H1 (cell line): ENCODE data around the gene KCNH6. TPM values are rescaled to one million over a fixed set of nuclear protein-coding genes. Genes with fewer than 3 reads are reported as not detected.

Experiments used
- CTCF ChIA-PET: fragments of 300-600 bp; sonication (Branson Sonifier 250); formaldehyde crosslinking; loops from one replicate; lab custom pipeline; 2021; ENCODE audit not compliant: partially characterized antibody; lab: Charles Lee
- POLR2A ChIA-PET: fragments of 300-600 bp; sonication (Branson Sonifier 250); formaldehyde crosslinking; loops from one replicate; lab custom pipeline; 2021; ENCODE audit warnings: inconsistent platforms; ENCODE audit not compliant: partially characterized antibody; lab: Charles Lee
- DNase-seq, 2 experiments: peaks; one replicate each; pipeline versions ENCODE4 v3.0.0 to v3.0.0-alpha.2; 2010 to 2022; ENCODE audit warnings: low spot score in 2 of 2, low read depth in 1 of 2, mixed read lengths in 1 of 2
- FAIRE-seq: peaks from 2 replicates; lab custom pipeline; 2011; peaks lifted over from hg19 to GRCh38; lab: Jason Lieb, UNC
- H2AFZ ChIP-seq: 2 replicates; pipeline ENCODE4 v1.8.1; 2012; ENCODE audit warnings: low read length, inconsistent platforms
- H2AK5ac ChIP-seq: 2 replicates; pipeline ENCODE4 v1.6.1; 2013; ENCODE audit warnings: low read depth, low read length
- H2BK120ac ChIP-seq: replicated peaks from 2 replicates; pipeline ENCODE3; 2013; ENCODE audit warnings: low read depth, low read length, inconsistent platforms
- H2BK12ac ChIP-seq: 2 replicates; pipeline ENCODE4 v1.6.1; 2013; ENCODE audit warnings: low read depth, low read length
- H2BK15ac ChIP-seq: 2 replicates; pipeline ENCODE4 v1.6.1; 2013; ENCODE audit warnings: low read length
- H2BK20ac ChIP-seq: 2 replicates; pipeline ENCODE4 v1.6.1; 2013; ENCODE audit warnings: low read length
- H2BK5ac ChIP-seq: 2 replicates; pipeline ENCODE4 v1.6.1; 2013; ENCODE audit warnings: low read depth, low read length
- H3K14ac ChIP-seq: 2 replicates; pipeline ENCODE4 v1.6.1; 2013; ENCODE audit warnings: inconsistent platforms; ENCODE audit not compliant: insufficient read length
- H3K18ac ChIP-seq: 2 replicates; pipeline ENCODE4 v1.6.1; 2013; ENCODE audit warnings: low read length; ENCODE audit errors: extremely low read depth
- H3K23ac ChIP-seq: 2 replicates; pipeline ENCODE4 v1.6.1; 2013; ENCODE audit warnings: inconsistent platforms; ENCODE audit not compliant: insufficient read length
- H3K23me2 ChIP-seq: 2 replicates; pipeline ENCODE4 v1.6.1; 2013; ENCODE audit warnings: low read depth, low read length
- H3K27ac ChIP-seq: 2 replicates; pipeline ENCODE4 v1.6.1; 2011; ENCODE audit warnings: low read depth, low read length, inconsistent platforms
- H3K27me3 ChIP-seq, 4 experiments: replicated peaks in 1 of 4; 1 replicate in 1 of 4; 2 replicates in 3 of 4; pipeline versions ENCODE4 v1.6.1 to v1.8.1; 2011 to 2013; ENCODE audit warnings: low read length in 3 of 4, mild to moderate bottlenecking in 3 of 4, inconsistent platforms in 2 of 4, mixed read lengths in 2 of 4, moderate library complexity in 1 of 4; ENCODE audit not compliant: control insufficient read depth in 3 of 4, insufficient read depth in 3 of 4; ENCODE audit errors: extremely low read depth in 1 of 4
- H3K36me3 ChIP-seq, 4 experiments: 2 replicates each; pipeline versions ENCODE4 v1.6.1 to v1.8.1; 2011 to 2013; ENCODE audit warnings: mild to moderate bottlenecking in 4 of 4, low read length in 3 of 4, moderate library complexity in 2 of 4, control low read depth in 1 of 4, inconsistent platforms in 1 of 4; ENCODE audit not compliant: insufficient read depth in 4 of 4, control insufficient read depth in 2 of 4
- H3K4ac ChIP-seq: replicated peaks from 2 replicates; pipeline ENCODE3; 2013; ENCODE audit warnings: low read length, low read depth, mixed read lengths, inconsistent platforms; ENCODE audit not compliant: insufficient read length
- H3K4me1 ChIP-seq, 4 experiments: replicated peaks in 1 of 4; 1 replicate in 1 of 4; 2 replicates in 3 of 4; pipeline versions ENCODE4 v1.6.1 to v1.8.1; 2011 to 2013; ENCODE audit warnings: low read length in 3 of 4, inconsistent platforms in 2 of 4, mixed read lengths in 1 of 4; ENCODE audit not compliant: insufficient read depth in 4 of 4, control insufficient read depth in 3 of 4
- H3K4me2 ChIP-seq, 2 experiments: 2 replicates each; pipeline versions ENCODE4 v1.6.1 to v1.8.1; 2011 to 2013; ENCODE audit warnings: low read depth in 2 of 2, low read length in 2 of 2, control low read depth in 1 of 2, inconsistent platforms in 1 of 2, mild to moderate bottlenecking in 1 of 2; ENCODE audit not compliant: insufficient read depth in 1 of 2
- H3K4me3 ChIP-seq, 4 experiments: fragments of 200-600, 300-600 bp in 1 of 4; sonication (generic), shearing (Covaris generic), sonication (Bioruptor Twin) in 1 of 4; 2 replicates each; pipeline versions ENCODE4 v1.5.1 to v1.8.1; 2011 to 2016; ENCODE audit warnings: low read length in 4 of 4, low read depth in 3 of 4, control low read depth in 2 of 4, inconsistent platforms in 2 of 4, mild to moderate bottlenecking in 2 of 4, mixed read lengths in 1 of 4, moderate library complexity in 1 of 4; ENCODE audit not compliant: insufficient read depth in 2 of 4; ENCODE audit errors: extremely low read depth in 1 of 4
- H3K56ac ChIP-seq: replicated peaks from 2 replicates; pipeline ENCODE3; 2013; ENCODE audit warnings: low read depth, mild to moderate bottlenecking, mixed read lengths, low read length, inconsistent platforms; ENCODE audit not compliant: insufficient read length
- H3K79me1 ChIP-seq: 2 replicates; pipeline ENCODE4 v1.6.1; 2013; ENCODE audit warnings: low read depth, low read length, control low read depth
- H3K79me2 ChIP-seq, 2 experiments: 2 replicates each; pipeline versions ENCODE4 v1.6.1 to v1.8.1; 2012 to 2013; ENCODE audit warnings: low read length in 2 of 2, mild to moderate bottlenecking in 2 of 2, inconsistent platforms in 1 of 2; ENCODE audit not compliant: insufficient read depth in 2 of 2, control insufficient read depth in 1 of 2
- H3K9ac ChIP-seq, 4 experiments: replicated peaks in 1 of 4; 1 replicate in 1 of 4; 2 replicates in 3 of 4; pipeline versions ENCODE4 v1.6.1 to v1.8.1; 2011 to 2013; ENCODE audit warnings: low read depth in 3 of 4, low read length in 3 of 4, control low read depth in 2 of 4, mild to moderate bottlenecking in 2 of 4, moderate library complexity in 2 of 4, inconsistent platforms in 1 of 4; ENCODE audit errors: extremely low read depth in 1 of 4
- H3K9me3 ChIP-seq, 2 experiments: 2 replicates each; pipeline versions ENCODE4 v1.6.1 to v1.8.1; 2012 to 2013; ENCODE audit warnings: mild to moderate bottlenecking in 2 of 2, moderate library complexity in 2 of 2, control low read depth in 1 of 2, inconsistent platforms in 1 of 2, low read depth in 1 of 2, low read length in 1 of 2, mixed read lengths in 1 of 2; ENCODE audit not compliant: insufficient read depth in 2 of 2
- H4K20me1 ChIP-seq, 2 experiments: replicated peaks in 1 of 2; 2 replicates each; pipeline versions ENCODE3 to v1.8.1; 2011 to 2013; ENCODE audit warnings: inconsistent platforms in 2 of 2, low read length in 2 of 2, mild to moderate bottlenecking in 1 of 2; ENCODE audit not compliant: insufficient read depth in 2 of 2, control insufficient read depth in 1 of 2
- H4K5ac ChIP-seq: 2 replicates; pipeline ENCODE4 v1.6.1; 2013; ENCODE audit warnings: low read length, low read depth, mixed read lengths, inconsistent platforms; ENCODE audit not compliant: insufficient read length
- H4K8ac ChIP-seq: 2 replicates; pipeline ENCODE4 v1.8.0; 2013; ENCODE audit warnings: mild to moderate bottlenecking, moderate library complexity, low read length, inconsistent platforms; ENCODE audit not compliant: insufficient read depth; ENCODE audit errors: extremely low read depth
- H4K91ac ChIP-seq: replicated peaks from 2 replicates; pipeline ENCODE3; 2013; ENCODE audit warnings: low read length, mixed read lengths, inconsistent platforms; ENCODE audit not compliant: insufficient read length
- CBX8 ChIP-seq: fragments of 300-800, 300-1000 bp; sonication (generic); IDR thresholded peaks from 2 replicates; pipeline ENCODE4 v1.7.1; 2016; ENCODE audit warnings: low read depth, low read length, borderline replicate concordance
- RFX5 ChIP-seq: IDR thresholded peaks from 2 replicates; pipeline ENCODE4 v1.6.1; 2011; ENCODE audit warnings: low read depth, low read length, improper control_type of control experiment, borderline replicate concordance
- WGBS, 2 experiments: shearing (Covaris generic) in 1 of 2; methylation state at CpG; one replicate each; pipeline versions ENCODE4 v1.1.6 to v1.1.7; 2013 to 2015; ENCODE audit warnings: low lambda C conversion rate in 2 of 2, mixed read lengths in 2 of 2, inconsistent platforms in 1 of 2, low coverage in 1 of 2, missing lambda C conversion rate in 1 of 2; ENCODE audit not compliant: insufficient replicate concordance in 2 of 2, insufficient coverage in 1 of 2, insufficient read length in 1 of 2; ENCODE audit errors: extremely low coverage in 1 of 2, missing lambda C conversion rate in 1 of 2; 5-methylcytosine and 5-hydroxymethylcytosine counted together
- polyA plus RNA-seq, 7 experiments: library from polyadenylated mRNA; depleted of rRNA in 3 of 7; stranded (reverse) in 5 of 7; unstranded in 2 of 7; fragments of >200 nt in 5 of 7; fragments of 200-250 nt in 2 of 7; gene quantifications; 1 replicate in 5 of 7; 2 replicates in 1 of 7; 4 replicates in 1 of 7; pipeline versions ENCODE4 v1.2.1 to v1.2.3, GENCODE V29; 2011 to 2013; ENCODE audit warnings: missing spikeins in 2 of 7, mixed read lengths in 2 of 7
- total RNA-seq: library from RNA; stranded (reverse); fragmentation: NEBNext Ultra II Directional; extraction: Animal tissue kit (Norgen Biotek cat#: 25700); gene quantifications from 2 replicates; pipeline ENCODE4 v1.2.1, GENCODE V29; 2021

KCNH6 gene
- total and polyA plus RNA-seq, 2 of the 8 experiments (the other 6 are each of a cell fraction or from before 2014, with no cell fraction given): 1.8 to 3.6 TPM

GRCh38 chr17:63506627-63507026, 16.5 kb upstream of the KCNH6 start:
- WGBS, 2 experiments: 92% methylated on average over 3 of the region's 3 CpGs; no CpG with 5 or more reads in 1 of the 2 experiments
- no peaks in the 10 kb centered on the region for H4K20me1 ChIP-seq
- FAIRE-seq: no peak
- H4K5ac ChIP-seq: no peak overlapping the region
- no peak overlapping the region for H2BK120ac ChIP-seq
- H3K4ac ChIP-seq: no peak overlapping the region
- H3K4me1 ChIP-seq: no peaks in the 10 kb centered on the region
- H3K27me3 ChIP-seq: no peaks in the 10 kb centered on the region
- no peaks in the 10 kb centered on the region for H3K36me3 ChIP-seq
- ChIA-PET CTCF (interaction anchor here (0.6 to 1.4 kb wide), 7 partner anchors 8 to 102 kb away, joined by 3 to 5 read pairs (median 4); no protein-coding TSS in a partner anchor), POLR2A (no interaction called here)
- H4K91ac ChIP-seq: no peak overlapping the region
- H3K9me3 ChIP-seq: peaks cover 0 to 4% of the 10 kb centered on the region in 2 experiments; a peak in 1 of 4 replicates
- no peak overlapping the region for H3K14ac ChIP-seq
- no peaks in the 10 kb centered on the region for H3K79me1 ChIP-seq
- H3K23me2 ChIP-seq: no peaks in the 10 kb centered on the region
- H3K4me2 ChIP-seq: no peak overlapping the region
- no peak overlapping the region for H2BK15ac ChIP-seq
- no peak overlapping the region for H3K27ac ChIP-seq
- no peak overlapping the region for H3K23ac ChIP-seq
- H2BK20ac ChIP-seq: no peak overlapping the region
- no peak overlapping the region for H3K9ac ChIP-seq
- no peak overlapping the region for H2BK12ac ChIP-seq
- DNase-seq: no peak
- H3K56ac ChIP-seq: no peak overlapping the region
- no peak overlapping the region for H2AK5ac ChIP-seq
- no peak overlapping the region for H4K8ac ChIP-seq
- H3K4me3 ChIP-seq: no peak overlapping the region
- no peak overlapping the region for H2BK5ac ChIP-seq
- no peaks in the 10 kb centered on the region for H3K79me2 ChIP-seq
- no peak overlapping the region for H2AFZ ChIP-seq
- TF ChIP-seq CBX8 (no peak), RFX5 (no peak)
- TF ChIP-seq, all 59 proteins: peak for 0
- no peak overlapping the region for H3K18ac ChIP-seq
